Mucosa of descending colon (tissue), 3 donors: ENCODE measurements around the gene FSCN2. TPM values are rescaled to one million over a fixed set of nuclear protein-coding genes. Genes with fewer than 3 reads are reported as not detected.

ENCODE experiments used
- ATAC-seq: fragments of 200-7000 bp; cut with Tn5 transposase; one replicate; pipeline ENCODE4 v1.9.1; 2020; ENCODE audit warnings: mild to moderate bottlenecking, moderate library complexity
- DNase-seq, 3 donors: peaks; one replicate each; pipeline ENCODE4 v3.0.0-alpha.2; 2020
- H3K36me3 ChIP-seq: fragments of 200-600 bp; one replicate; pipeline ENCODE4 v1.8.0; 2021; ENCODE audit warnings: low read depth, mild to moderate bottlenecking
- H3K4me1 ChIP-seq: fragments of 200-600 bp; one replicate; pipeline ENCODE4 v1.8.0; 2021; ENCODE audit warnings: low read depth, mild to moderate bottlenecking
- H3K4me3 ChIP-seq: fragments of 200-600 bp; one replicate; pipeline ENCODE4 v1.8.0; 2021; ENCODE audit warnings: mild to moderate bottlenecking
- H3K9me3 ChIP-seq: fragments of 200-600 bp; one replicate; pipeline ENCODE4 v1.8.0; 2021; ENCODE audit warnings: mild to moderate bottlenecking
- CTCF ChIP-seq: fragments of 200-600 bp; IDR thresholded peaks from one replicate; pipeline ENCODE4 v1.8.0; 2022; ENCODE audit warnings: antibody characterized with exemption, mild to moderate bottlenecking
- intact Hi-C, 2 donors: fragments of 100-400 bp; cut with DNase I in 1 of 2; cut with micrococcal nuclease in 1 of 2; formaldehyde crosslinking; loops; one replicate each; pipeline versions ENCODE4 v1.11.0 to v1.11.1; 2022; cut with DNase I, micrococcal nuclease
- total RNA-seq, 3 donors: library from RNA; stranded (reverse); fragmentation: NEBNext Ultra II Directional in 2 of 3; extraction: Animal tissue kit (Norgen Biotek cat#: 25700) in 2 of 3; gene quantifications; one replicate each; pipeline versions ENCODE4 v1.2.1 to v1.2.4, GENCODE V29; 2021 to 2023
- donor health status: DM: no; HTN: no; CAD: no; lungs with moderate emphysema.
- donor health status: DM: no; HTN: no; CAD: no.
- donor health status: DM: no; HTN: yes; CAD: no.

The FSCN2 gene
- total RNA-seq, 3 donors from 2014 or later = 1.6 to 4.0 (median 2.5) TPM

DNA sequence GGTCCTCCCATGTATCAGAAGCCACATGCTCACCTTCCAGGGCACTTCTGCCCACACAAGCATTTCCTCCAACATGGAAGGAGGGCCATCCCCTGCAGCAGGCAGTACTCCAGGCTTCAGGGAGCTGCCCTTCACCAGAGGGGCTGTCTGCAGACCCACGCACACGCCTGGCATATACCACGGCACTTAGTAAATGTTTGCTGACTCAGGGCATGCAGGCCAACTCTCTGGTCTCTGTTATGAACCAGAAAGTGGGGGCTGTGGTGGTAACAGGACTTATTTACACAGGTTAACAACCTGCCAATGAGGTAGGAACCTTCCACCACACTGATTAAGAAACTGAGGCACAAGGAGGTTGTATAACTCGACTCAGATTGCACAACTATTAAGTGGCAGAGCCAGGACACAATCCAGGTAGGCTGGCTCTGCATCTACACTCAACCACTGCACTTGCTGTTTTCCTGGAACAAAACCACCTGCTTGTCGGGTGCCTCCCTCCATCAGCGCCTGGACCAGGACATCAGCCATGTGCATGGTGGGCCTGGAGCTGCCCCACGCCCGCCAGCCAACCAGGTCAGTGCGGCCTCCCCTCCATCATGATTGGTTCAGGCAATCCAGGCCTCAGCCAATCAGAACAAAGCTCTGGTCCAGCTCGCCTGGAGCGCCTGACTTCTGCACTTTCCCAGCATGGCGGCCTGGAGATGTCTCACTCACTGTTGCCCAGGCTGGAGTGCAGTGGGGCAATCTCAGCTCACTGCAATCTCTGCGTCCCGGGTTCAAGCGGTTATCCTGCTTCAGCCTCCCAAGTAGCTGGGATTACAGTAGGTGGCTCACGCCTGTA is 34.8 kb upstream of the FSCN2 start:
- intact Hi-C loops = no loop called here
- H3K4me3 ChIP-seq = no peak overlapping the region
- peaks cover 6% of the 10 kb centered on the region for H3K4me1 ChIP-seq
- H3K9me3 ChIP-seq = no peaks in the 10 kb centered on the region
- DNase-seq (no peak), ATAC-seq (no peak)
- TF ChIP-seq CTCF = no peak
- H3K36me3 ChIP-seq = no peaks in the 10 kb centered on the region

- intact Hi-C loops = no loop called here
- Histone ChIP-seq H3K9me3 (no peaks in the 10 kb centered on the region), H3K4me3 (no peak overlapping the region), H3K4me1 (peaks cover 2% of the 10 kb centered on the region), H3K36me3 (no peaks in the 10 kb centered on the region)
- ATAC-seq (peak; percentile 68), DNase-seq (no peak)
- no peak for TF ChIP-seq CTCF
These were observed 33.4 kb upstream of the FSCN2 start for GRCh38 chr17:81494626-81495377.

- no peak for TF ChIP-seq CTCF
- Histone ChIP-seq H3K4me1 (no peaks in the 10 kb centered on the region), H3K4me3 (no peak overlapping the region), H3K36me3 (no peaks in the 10 kb centered on the region), H3K9me3 (no peaks in the 10 kb centered on the region)
- no peak for DNase-seq
- intact Hi-C loops = no loop called here
- peak; percentile 18 for ATAC-seq
These were observed 29.1 kb upstream of the FSCN2 start for GRCh38 chr17:81498953-81499600.

DNA sequence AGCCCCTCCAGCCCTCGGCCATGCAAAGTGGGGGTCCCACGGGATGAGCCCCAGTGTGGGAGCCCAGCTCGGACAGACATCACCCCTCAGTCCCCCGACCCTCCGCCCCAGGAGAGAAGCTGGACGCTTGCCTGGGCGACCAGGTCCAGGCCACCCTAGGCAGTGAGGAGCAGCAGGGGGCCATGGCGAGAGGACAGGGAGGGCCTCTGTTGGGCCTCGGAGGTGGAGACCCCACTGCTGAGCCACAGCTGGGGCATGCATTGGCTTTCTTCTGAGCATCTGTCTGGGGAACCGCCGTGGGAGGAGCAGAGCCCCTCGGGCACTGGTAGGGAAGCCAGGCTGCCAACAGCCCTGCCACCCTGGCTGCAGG is 28.6 kb upstream of the FSCN2 start:
- intact Hi-C loops = no loop called here
- H3K4me1 ChIP-seq = no peaks in the 10 kb centered on the region
- ATAC-seq (no peak), DNase-seq (no peak)
- H3K4me3 ChIP-seq = no peak overlapping the region
- H3K9me3 ChIP-seq = no peaks in the 10 kb centered on the region
- H3K36me3 ChIP-seq = no peaks in the 10 kb centered on the region
- no peak for TF ChIP-seq CTCF

DNA sequence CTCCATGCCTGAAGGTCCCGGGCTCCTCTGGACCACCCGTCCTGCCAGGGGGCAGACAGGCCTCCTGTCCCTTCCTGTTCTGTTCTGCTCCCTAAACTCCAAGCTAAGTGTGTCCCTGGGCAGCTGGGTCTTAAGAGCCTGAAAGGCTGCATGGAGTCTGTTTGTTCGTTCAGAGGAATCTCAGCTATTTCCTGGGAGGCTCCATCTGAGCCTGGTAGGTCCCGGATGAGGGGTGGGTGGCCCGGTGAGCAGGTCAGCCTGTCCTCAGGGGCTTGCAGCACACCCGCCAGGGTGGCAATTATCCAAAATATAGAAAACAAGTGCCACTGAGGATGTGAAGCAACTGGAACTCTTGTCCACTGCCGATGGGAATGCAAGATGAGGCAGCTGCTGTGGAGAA is 28.1 kb upstream of the FSCN2 start:
- TF ChIP-seq CTCF = no peak
- Histone ChIP-seq H3K9me3 (no peaks in the 10 kb centered on the region), H3K4me1 (no peaks in the 10 kb centered on the region), H3K36me3 (no peaks in the 10 kb centered on the region), H3K4me3 (no peak overlapping the region)
- ATAC-seq = peak; percentile 8
- no peak for DNase-seq
- intact Hi-C loops = no loop called here
